GM18526 (cell line): ENCODE results near the gene CNOT10.

Source experiments
- POLR2A ChIP-seq: IDR thresholded peaks from 3 replicates; pipeline ENCODE4 v1.6.1; 2011; ENCODE audit not compliant: insufficient read length; ENCODE audit errors: extremely low read depth

Gene CNOT10

GRCh38 chr3:32686713-32687112 lies 1.7 kb downstream of the CNOT10 start:
- TF ChIP-seq POLR2A, result no peak

GRCh38 chr3:32691847-32692246 lies 6.9 kb downstream of the CNOT10 start:
- TF ChIP-seq POLR2A, result no peak

- no peak for TF ChIP-seq POLR2A
Observed at GRCh38 chr3:32696523-32696922, 11.5 kb downstream of the CNOT10 start.

- TF ChIP-seq POLR2A, result no peak
Observed at GRCh38 chr3:32698506-32698905, 13.5 kb downstream of the CNOT10 start.

- TF ChIP-seq POLR2A, result no peak
Observed at GRCh38 chr3:32699429-32699828, 14.4 kb downstream of the CNOT10 start.

- no peak for TF ChIP-seq POLR2A
Observed at GRCh38 chr3:32700244-32700643, 15.3 kb downstream of the CNOT10 start.

GRCh38 chr3:32703491-32703972 lies 18.5 kb downstream of the CNOT10 start:
- no peak for TF ChIP-seq POLR2A

- TF ChIP-seq POLR2A, result no peak
Observed at GRCh38 chr3:32705232-32705631, 20.2 kb downstream of the CNOT10 start.

GRCh38 chr3:32706348-32707025 lies 21.5 kb downstream of the CNOT10 start:
- no peak for TF ChIP-seq POLR2A

- no peak for TF ChIP-seq POLR2A
Observed at GRCh38 chr3:32707026-32707370, 22.0 kb downstream of the CNOT10 start.

- no peak for TF ChIP-seq POLR2A
Observed at GRCh38 chr3:32708672-32709283, 23.8 kb downstream of the CNOT10 start.

- no peak for TF ChIP-seq POLR2A
Observed at GRCh38 chr3:32709346-32709745, 24.4 kb downstream of the CNOT10 start.

GRCh38 chr3:32712506-32713055 lies 27.6 kb downstream of the CNOT10 start:
- no peak for TF ChIP-seq POLR2A

GRCh38 chr3:32713181-32713580 lies 28.2 kb downstream of the CNOT10 start:
- TF ChIP-seq POLR2A, result no peak

- TF ChIP-seq POLR2A, result no peak
Observed at GRCh38 chr3:32719335-32719734, 34.3 kb downstream of the CNOT10 start.

GRCh38 chr3:32719931-32720330 lies 34.9 kb downstream of the CNOT10 start:
- no peak for TF ChIP-seq POLR2A
